ENCODE measurements around the gene EDAR.

Gene EDAR

GRCh38 chr2:108923736-108924579 lies 65.1 kb downstream of the EDAR start:
- no peak for DNase-seq (ENCODE audit: low spot score)

- DNase-seq (ENCODE audit: low spot score): no peak
Observed at GRCh38 chr2:108923019-108923700, 65.9 kb downstream of the EDAR start.

DNA sequence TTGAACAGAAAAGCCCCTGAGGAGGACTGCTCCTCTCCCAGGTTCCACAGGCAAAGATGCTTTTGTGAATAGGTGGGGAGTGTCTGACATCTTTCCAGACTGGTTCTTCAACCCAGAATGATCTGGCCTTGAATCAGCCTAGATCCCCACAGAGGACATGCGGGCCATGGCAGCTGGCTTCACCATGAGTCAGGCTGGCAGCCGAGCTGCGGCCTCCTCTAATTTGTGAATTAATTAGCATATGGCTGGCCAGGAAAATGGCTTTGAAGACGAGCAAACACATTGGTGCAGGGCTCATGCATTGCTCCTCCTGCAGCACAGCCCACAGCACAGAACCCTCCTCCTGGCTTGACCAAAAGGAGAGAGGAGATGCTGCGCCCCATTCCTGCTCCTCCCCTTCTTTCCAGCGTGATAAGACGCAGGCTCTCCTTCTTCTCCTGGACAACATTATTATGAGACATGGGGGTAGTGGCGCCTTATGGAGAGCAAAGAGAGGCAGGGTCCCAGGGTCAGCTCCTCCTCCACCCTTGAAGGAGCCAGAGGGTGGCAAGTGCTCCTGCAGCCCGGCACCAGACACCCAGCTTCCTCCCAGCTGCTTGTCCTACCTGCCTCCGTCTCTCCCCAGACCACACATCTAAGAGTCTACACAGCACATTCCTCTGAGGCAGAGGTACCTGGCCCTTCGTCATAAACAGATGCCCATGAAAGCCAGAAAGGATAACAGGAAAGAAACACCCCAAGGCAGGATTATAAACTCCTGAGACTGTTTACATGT lies 66.7 kb downstream of the EDAR start:
- peak; percentile 40 for DNase-seq (ENCODE audit: low spot score)

GRCh38 chr2:108921096-108922030 lies 67.7 kb downstream of the EDAR start:
- no peak for DNase-seq (ENCODE audit: low spot score)

DNA sequence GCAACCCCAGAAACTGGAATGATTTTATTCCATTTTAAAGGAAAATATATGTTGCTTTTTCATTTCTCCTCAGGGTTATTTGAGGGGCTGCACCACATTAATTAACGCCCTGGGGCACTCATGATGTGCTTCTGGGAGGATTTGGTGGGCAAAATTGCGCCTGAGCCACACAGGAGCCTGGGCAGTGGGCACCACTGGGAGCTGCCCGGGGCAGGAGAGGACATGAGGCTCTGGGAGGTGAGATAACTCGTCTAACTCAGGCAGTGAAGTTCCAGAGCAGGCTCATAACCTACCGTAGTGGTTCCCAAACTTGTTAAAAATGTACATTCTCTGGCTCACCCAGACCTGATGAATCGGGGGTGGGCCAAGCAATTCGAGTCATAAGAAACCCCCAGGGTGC lies 68.3 kb downstream of the EDAR start:
- no peak for DNase-seq (ENCODE audit: low spot score)

DNA sequence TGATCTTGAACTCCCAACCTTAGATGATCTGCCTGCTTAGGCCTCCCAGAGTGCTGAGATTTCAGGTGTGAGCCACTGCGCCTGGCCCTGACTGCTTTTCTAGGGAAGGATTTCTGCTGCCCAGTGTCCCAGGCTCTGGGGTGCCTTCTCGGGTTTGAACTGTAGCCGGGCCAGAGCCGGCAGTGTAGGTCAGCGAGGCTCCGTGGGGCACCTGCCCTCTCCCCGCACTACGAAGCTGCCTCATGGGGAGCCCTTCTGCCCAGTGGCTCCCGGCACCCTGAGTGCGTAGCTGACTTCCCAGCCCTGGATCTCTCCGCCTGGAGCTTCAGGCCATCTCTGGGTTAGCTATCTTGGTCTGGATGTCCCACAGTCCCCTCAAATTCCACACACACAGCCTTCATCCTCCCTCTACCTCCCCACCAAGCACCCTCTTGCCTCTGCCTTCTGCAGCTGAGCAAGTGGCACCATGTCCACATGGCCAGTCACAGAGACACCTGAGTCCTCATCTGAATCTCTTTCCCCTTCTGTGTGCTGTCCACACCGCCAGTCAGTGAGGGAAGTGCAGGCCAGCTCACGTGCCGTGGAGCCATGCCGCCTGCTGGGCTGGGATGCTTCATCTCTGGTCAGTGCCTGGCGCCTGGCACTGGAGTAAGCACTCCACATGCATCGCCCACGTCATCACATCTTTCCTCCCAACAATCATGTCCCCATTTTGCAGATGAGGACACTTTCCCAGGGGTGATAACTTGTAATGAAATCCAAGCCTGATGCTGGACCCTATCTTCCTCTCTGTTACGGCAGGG lies 69.2 kb downstream of the EDAR start:
- no peak for DNase-seq (ENCODE audit: low spot score)

DNA sequence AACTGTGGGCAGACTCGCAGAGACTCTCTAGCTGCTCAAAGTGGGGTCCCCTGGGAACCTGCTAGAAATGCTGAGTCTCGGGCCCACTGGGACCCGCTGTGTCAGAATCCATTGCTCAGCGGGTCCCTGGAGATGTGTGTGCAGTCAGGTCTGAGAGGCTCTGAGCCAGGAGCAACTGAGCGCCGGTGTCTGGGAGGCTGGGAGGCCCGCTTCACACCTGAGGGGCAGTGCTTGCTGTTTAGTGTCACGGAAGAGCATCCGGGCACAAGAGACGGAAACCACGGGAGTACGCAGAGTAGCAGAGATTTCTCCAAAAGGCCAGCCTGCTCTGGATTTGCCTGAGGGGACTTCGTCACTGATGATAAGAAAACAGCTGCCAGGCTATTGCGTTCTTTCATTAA lies 70.1 kb downstream of the EDAR start:
- DNase-seq (ENCODE audit: low spot score): no peak

GRCh38 chr2:108918156-108918874 lies 70.7 kb downstream of the EDAR start:
- no peak for DNase-seq (ENCODE audit: low spot score)

- DNase-seq (ENCODE audit: low spot score): no peak
Observed at GRCh38 chr2:108917526-108917925, 71.5 kb downstream of the EDAR start.

DNA sequence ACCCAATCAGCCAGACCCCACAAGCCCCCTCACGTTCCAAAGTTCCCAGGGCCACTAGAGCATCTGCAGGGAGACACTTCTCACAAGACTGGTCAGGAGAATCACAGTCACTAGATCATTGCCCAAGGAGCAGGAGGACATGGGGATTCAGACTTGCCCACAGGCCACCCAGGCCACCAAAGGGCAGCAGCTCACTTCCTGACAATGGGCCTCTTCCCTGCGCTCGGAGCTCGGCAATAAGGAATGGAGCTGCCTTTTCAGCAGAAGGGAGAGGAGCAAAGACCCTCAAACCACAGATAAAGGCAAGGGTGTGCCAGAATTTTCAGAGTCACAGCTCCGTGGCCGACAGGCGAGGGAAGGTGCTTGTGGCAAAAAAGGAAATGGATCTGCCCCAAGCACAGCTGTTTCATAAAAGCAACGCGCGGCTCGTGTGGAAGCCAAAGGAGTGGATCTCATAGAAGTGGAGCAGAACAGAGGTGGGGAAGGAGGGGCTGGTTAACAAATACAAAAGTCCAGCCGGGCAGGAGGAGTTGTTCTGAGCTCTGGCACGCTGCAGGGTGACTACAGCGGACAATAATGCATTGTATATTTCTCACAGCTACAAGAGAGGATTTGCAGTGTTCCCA lies 72.1 kb downstream of the EDAR start:
- no peak for DNase-seq (ENCODE audit: low spot score)

DNA sequence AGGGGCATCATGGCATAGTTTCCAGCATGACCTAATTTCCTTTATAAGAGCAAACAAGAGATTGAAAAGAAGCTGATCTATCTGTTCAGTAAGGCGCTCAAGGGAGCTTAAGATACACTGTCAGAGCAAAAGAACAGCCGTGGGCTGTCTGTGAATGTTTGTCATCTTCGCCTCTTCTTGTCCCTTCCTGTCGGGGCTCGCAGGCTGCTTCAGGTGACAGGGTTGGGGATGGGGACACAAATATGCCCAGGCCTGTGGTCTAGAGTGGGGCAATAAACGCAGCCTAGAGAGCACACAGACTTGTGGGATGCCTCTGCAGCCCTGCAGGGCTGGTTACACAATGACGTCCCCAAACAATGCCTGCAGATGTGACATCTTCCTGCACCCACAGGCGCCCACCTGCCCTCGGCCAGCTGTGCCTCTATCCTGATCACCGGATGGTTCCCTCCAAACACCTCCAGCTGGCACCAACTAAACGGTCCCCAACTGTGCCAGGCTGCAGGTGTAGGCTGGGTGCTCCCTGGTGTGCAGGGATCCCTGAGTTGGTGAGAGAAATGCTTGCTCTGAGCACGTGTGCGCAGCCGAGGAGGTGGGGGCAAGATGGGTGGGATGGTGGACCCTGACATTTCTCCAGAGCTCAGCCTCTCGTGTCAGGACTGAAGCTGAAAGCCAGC lies 72.8 kb downstream of the EDAR start:
- DNase-seq (ENCODE audit: low spot score): no peak

DNA sequence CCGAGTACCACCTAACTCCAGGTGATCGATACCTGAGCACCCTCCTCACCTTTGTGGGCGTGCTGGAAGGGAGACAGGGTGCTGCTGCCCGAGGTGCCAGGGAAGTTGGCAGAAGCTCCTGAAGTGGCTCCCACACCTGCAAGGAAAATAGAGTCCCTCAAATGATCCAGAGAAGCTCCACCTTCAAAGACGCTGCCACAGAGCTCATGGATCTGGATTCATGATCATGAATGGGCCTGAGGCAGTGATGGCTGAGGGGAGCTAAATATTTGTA lies 76.5 kb downstream of the EDAR start:
- DNase-seq (ENCODE audit: low spot score): no peak

GRCh38 chr2:108911807-108912628 lies 77.0 kb downstream of the EDAR start:
- no peak for DNase-seq (ENCODE audit: low spot score)

- no peak for DNase-seq (ENCODE audit: low spot score)
Observed at GRCh38 chr2:108911401-108911800, 77.6 kb downstream of the EDAR start.

GRCh38 chr2:108910541-108911396 lies 78.3 kb downstream of the EDAR start:
- no peak for DNase-seq (ENCODE audit: low spot score)

- no peak for DNase-seq (ENCODE audit: low spot score)
Observed at GRCh38 chr2:108910011-108910431, 79.0 kb downstream of the EDAR start.

DNA sequence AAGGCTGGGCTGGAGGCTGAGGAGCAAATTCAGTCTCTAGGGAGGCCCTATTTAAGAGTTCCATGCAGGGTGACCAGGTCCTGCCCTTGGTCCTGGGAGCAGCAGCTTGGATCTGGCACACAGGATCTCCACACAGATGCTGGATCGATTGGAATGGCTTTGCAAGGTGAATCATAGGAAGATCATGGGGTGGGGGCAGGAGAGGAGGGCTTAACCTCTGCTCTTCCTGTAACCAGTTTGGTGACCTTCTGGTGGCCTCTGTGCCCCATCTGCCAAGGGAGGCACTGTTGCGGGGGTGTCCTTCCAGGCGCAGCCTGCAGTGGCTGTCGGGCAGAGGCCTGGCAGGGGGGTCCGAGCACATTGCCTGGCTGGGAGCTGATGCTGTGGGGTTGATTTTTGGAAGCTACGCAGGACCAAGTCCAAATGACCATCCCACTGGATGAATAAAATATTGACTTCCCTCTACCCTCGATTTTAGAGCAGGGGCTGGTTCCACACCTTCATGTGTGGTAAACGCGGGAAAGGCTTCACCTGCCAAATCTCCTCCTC lies 79.7 kb downstream of the EDAR start:
- DNase-seq (ENCODE audit: low spot score): no peak

All from RKO (cell line).